K562 (cell line): ENCODE measurements around the gene TANGO6. TPM values are rescaled to one million over a fixed set of nuclear protein-coding genes. Genes with fewer than 3 reads are reported as not detected.

Experiments
- ATAC-seq: fragments of 200-7000 bp; cut with Tn5 transposase; 3 replicates; pipeline ENCODE4 v1.9.1; 2020; ENCODE audit warnings: moderate library complexity
- BruUV-seq: library from RNA; stranded (reverse); fragments of 400-500 nt; replicated peaks from 2 replicates; lab custom pipeline; 2021; lab: Mats Ljungman, UMichigan
- CTCF ChIA-PET: fragments of 300-600 bp; formaldehyde crosslinking; extraction: SDS; loops from one replicate; lab custom pipeline; 2021; ENCODE audit warnings: low intra/inter-chr PET ratio; lab: Yijun Ruan, JAX
- POLR2A ChIA-PET: fragments of 300-600, 350-650 bp; sonication (Branson Sonifier 250); formaldehyde crosslinking; extraction: SDS; loops from one replicate; lab custom pipeline; 2021; ENCODE audit warnings: antibody characterized with exemption, inconsistent platforms; lab: Yijun Ruan, JAX
- DNase-seq, 4 experiments: peaks; one replicate each; pipeline versions ENCODE4 v3.0.0 to v3.0.0-alpha.2; 2011 to 2018; ENCODE audit warnings: low spot score in 3 of 4, mixed read lengths in 3 of 4; ENCODE audit errors: extremely low read depth in 1 of 4
- FAIRE-seq: peaks from 2 replicates; lab custom pipeline; 2011; peaks lifted over from hg19 to GRCh38; lab: Jason Lieb, UNC
- H2AFZ ChIP-seq: 2 replicates; pipeline ENCODE4 v1.6.0; 2011; ENCODE audit warnings: low read depth, low read length, control low read depth, inconsistent platforms
- H3K27ac ChIP-seq: fragments of 200-600 bp; 3 replicates; pipeline ENCODE4 v1.8.0; 2011; ENCODE audit warnings: low read depth, mild to moderate bottlenecking, control low read depth, inconsistent platforms, low read length, moderate library complexity, mixed read lengths; ENCODE audit errors: extremely low read depth
- H3K27me3 ChIP-seq, 2 experiments: fragments of 300-600 bp in 1 of 2; 2 replicates in 1 of 2; 3 replicates in 1 of 2; pipeline versions ENCODE4 v1.6.0 to v1.8.0; 2011; ENCODE audit warnings: inconsistent platforms in 2 of 2, low read length in 2 of 2, mild to moderate bottlenecking in 1 of 2, mixed read lengths in 1 of 2, moderate library complexity in 1 of 2; ENCODE audit not compliant: control insufficient read depth in 2 of 2, insufficient read depth in 2 of 2
- H3K36me3 ChIP-seq: fragments of 300-600 bp; 3 replicates; pipeline ENCODE4 v1.8.0; 2011; ENCODE audit warnings: mild to moderate bottlenecking, low read length, inconsistent platforms; ENCODE audit not compliant: control insufficient read depth, insufficient read depth
- H3K4me1 ChIP-seq, 2 experiments: fragments of 200-600 bp in 1 of 2; replicated peaks in 1 of 2; 2 replicates in 1 of 2; 3 replicates in 1 of 2; pipeline versions ENCODE4 v1.5.1 to v1.8.0; 2011; ENCODE audit warnings: inconsistent platforms in 2 of 2, low read length in 2 of 2, mild to moderate bottlenecking in 1 of 2, mixed read lengths in 1 of 2, moderate library complexity in 1 of 2; ENCODE audit not compliant: control insufficient read depth in 2 of 2, insufficient read depth in 2 of 2
- H3K4me2 ChIP-seq: 2 replicates; pipeline ENCODE4 v1.6.1; 2011; ENCODE audit warnings: low read length, control low read depth, inconsistent platforms, mixed read lengths; ENCODE audit not compliant: insufficient read depth
- H3K4me3 ChIP-seq: fragments of 200-600 bp; sonication (generic), shearing (Covaris generic); 2 replicates; pipeline ENCODE4 v1.5.1; 2016; ENCODE audit warnings: control low read depth, inconsistent platforms
- H3K79me2 ChIP-seq: fragments of 200-600 bp; 3 replicates; pipeline ENCODE4 v1.8.0; 2011; ENCODE audit warnings: low read length, inconsistent platforms; ENCODE audit not compliant: control insufficient read depth, insufficient read depth
- H3K9ac ChIP-seq, 2 experiments: 2 replicates each; pipeline versions ENCODE4 v1.6.0 to v1.6.1; 2011; ENCODE audit warnings: low read depth in 2 of 2, low read length in 2 of 2, control low read depth in 1 of 2, inconsistent platforms in 1 of 2, mild to moderate bottlenecking in 1 of 2, mixed read lengths in 1 of 2; ENCODE audit not compliant: insufficient read depth in 1 of 2
- H3K9me1 ChIP-seq: one replicate; pipeline ENCODE4 v1.6.0; 2011; ENCODE audit warnings: inconsistent platforms, mild to moderate bottlenecking, low read length, moderate library complexity; ENCODE audit not compliant: control insufficient read depth, insufficient read depth
- H3K9me3 ChIP-seq: replicated peaks from 2 replicates; pipeline ENCODE4 v1.5.1; 2011; ENCODE audit warnings: low read depth, low read length, inconsistent platforms; ENCODE audit not compliant: control insufficient read depth, insufficient read depth
- H4K20me1 ChIP-seq: replicated peaks from 2 replicates; pipeline ENCODE4 v1.6.1; 2011; ENCODE audit warnings: low read length, inconsistent platforms, mixed read lengths; ENCODE audit not compliant: control insufficient read depth, insufficient read depth
- CREB5 ChIP-seq: fragments of 250-450 bp; sonication (Bioruptor Pico); IDR thresholded peaks from 2 replicates; pipeline ENCODE4 v1.5.0; 2020; ENCODE audit warnings: mild to moderate bottlenecking
- DIDO1 ChIP-seq: fragments of 450-650 bp; IDR thresholded peaks from 2 replicates; pipeline ENCODE4 v1.6.1; 2016; ENCODE audit warnings: low read depth, missing biosample characterization, missing genetic modification characterization
- HNRNPK ChIP-seq: fragments of 200-400 bp; formaldehyde crosslinking; IDR thresholded peaks from one replicate; pipeline ENCODE4 v1.6.1; 2018; ENCODE audit warnings: mild to moderate bottlenecking, low read depth, low read length; ENCODE audit not compliant: poor library complexity, severe bottlenecking
- POLR2A ChIP-seq: fragments of 450-650 bp; conservative IDR thresholded peaks from 2 replicates; pipeline ENCODE4 v1.6.1; 2016
- RUNX1 ChIP-seq: sonication (generic); IDR thresholded peaks from 2 replicates; pipeline ENCODE4 v1.6.1; 2016; ENCODE audit warnings: antibody characterized with exemption, low read depth
- SFPQ ChIP-seq: fragments of 200-400 bp; formaldehyde crosslinking; IDR thresholded peaks from 2 replicates; pipeline ENCODE4 v1.6.1; 2017; ENCODE audit warnings: mild to moderate bottlenecking, low read depth, low read length, moderate library complexity
- TBP ChIP-seq: optimal IDR thresholded peaks from 2 replicates; pipeline ENCODE3; 2011; ENCODE audit warnings: low read depth, low read length, improper control_type of control experiment
- TCF15 ChIP-seq: fragments of 250-450 bp; sonication (Bioruptor Pico); IDR thresholded peaks from 2 replicates; pipeline ENCODE4 v1.8.0; 2022; ENCODE audit warnings: moderate library complexity, mild to moderate bottlenecking, inconsistent platforms
- ZNF217 ChIP-seq: sonication (generic); formaldehyde crosslinking; IDR thresholded peaks from 2 replicates; pipeline ENCODE4 v1.8.0; 2022; ENCODE audit warnings: mild to moderate bottlenecking, missing genetic modification reagents
- ZNF444 ChIP-seq: fragments of 250-450 bp; sonication (Bioruptor Pico); IDR thresholded peaks from 2 replicates; pipeline ENCODE4 v1.4.0; 2020; ENCODE audit warnings: mild to moderate bottlenecking, moderate library complexity
- WGBS: fragments of 100-300 bp; shearing (Covaris generic); methylation state at CpG from one replicate; pipeline ENCODE4 v1.1.6; 2016; ENCODE audit warnings: low coverage, mixed read lengths; ENCODE audit not compliant: insufficient coverage; ENCODE audit errors: missing lambda C conversion rate; 5-methylcytosine and 5-hydroxymethylcytosine counted together
- in situ Hi-C: fragments of 300-500 bp; cut with MboI; formaldehyde crosslinking; loops from 4 replicates; pipeline ENCODE4 v1.15.0; 2018; ENCODE audit warnings: inconsistent platforms, mixed read lengths
- intact Hi-C: fragments of 100-400 bp; cut with micrococcal nuclease; formaldehyde crosslinking; loops from 2 replicates; pipeline ENCODE4 v1.14.2; 2022
- polyA plus RNA-seq, 8 experiments: library from polyadenylated mRNA; depleted of rRNA in 4 of 8; stranded (reverse) in 5 of 8; unstranded in 3 of 8; fragments of >200 nt; fragmentation: Nextera tagmentation in 2 of 8; fragmentation: Illumina TruSeq in 1 of 8; extraction: Ambion mirVana in 2 of 8; extraction: Trizol in 1 of 8; gene quantifications; 2 replicates each; pipeline versions ENCODE4 v1.2.1 to v1.2.3, GENCODE V29; 2011 to 2014; ENCODE audit warnings: inconsistent platforms in 1 of 8, missing spikeins in 1 of 8
- total RNA-seq, 7 experiments: library from RNA; depleted of rRNA in 6 of 7; stranded (reverse); fragments of >200 nt in 6 of 7; fragmentation: Illumina TruSeq in 2 of 7; extraction: Trizol in 2 of 7; gene quantifications; 2 replicates each; pipeline versions ENCODE4 v1.2.1 to v1.2.3, GENCODE V29; 2011 to 2021; ENCODE audit warnings: low replicate concordance in 1 of 7

The TANGO6 gene
- total and polyA plus RNA-seq, 9 of the 15 experiments (the other 6 are each of a cell fraction or from before 2014, with no cell fraction given) = 1.6 to 15.2 (median 9.6) TPM

GRCh38 chr16:68834550-68834949 lies 8.8 kb upstream of the TANGO6 start (continued):
- TF ChIP-seq TBP = no peak

- ChIA-PET CTCF (no interaction called here), POLR2A (interaction anchor here (0.6 kb wide), 1 partner anchor 47 kb away, joined by 3 read pairs; no protein-coding TSS in a partner anchor)
- WGBS = 7% methylated on average over 5 of the region's 5 CpGs
- peaks cover 8 to 13% of the 10 kb centered on the region in 2 experiments for H3K27me3 ChIP-seq
- H3K36me3 ChIP-seq = no peaks in the 10 kb centered on the region
- no peak overlapping the region for H3K4me2 ChIP-seq
- no peaks in the 10 kb centered on the region; the same call in 1 of the 2 replicates for H3K9me3 ChIP-seq
- no peaks in the 10 kb centered on the region for H4K20me1 ChIP-seq
- in situ Hi-C loops = no loop called here
- DNase-seq = no peak
- H3K9me1 ChIP-seq = no peaks in the 10 kb centered on the region
- no peak overlapping the region for H3K9ac ChIP-seq
- intact Hi-C loops = no loop called here
- H3K4me1 ChIP-seq = peaks cover 0 to 3% of the 10 kb centered on the region in 2 experiments; a peak in 1 of 5 replicates
- FAIRE-seq = no peak
- TF ChIP-seq DIDO1 (tag) = no peak
- no peak for TF ChIP-seq RUNX1
- TF ChIP-seq POLR2A = no peak
- TF ChIP-seq TCF15 = no peak
- no peak for TF ChIP-seq HNRNPK
- no peak for TF ChIP-seq SFPQ
- no peak for TF ChIP-seq ZNF444 (CRISPR knock-in tag)
- TF ChIP-seq ZNF217 (CRISPR knock-in tag) = no peak
- TF ChIP-seq CREB5 (CRISPR knock-in tag) = no peak
- ATAC-seq = no peak
- H3K79me2 ChIP-seq = no peaks in the 10 kb centered on the region
- no TSS peak for BruUV-seq
- H3K27ac ChIP-seq = no peak overlapping the region
- H2AFZ ChIP-seq = no peak overlapping the region
- H3K4me3 ChIP-seq = no peak overlapping the region
These were observed 7.4 kb upstream of the TANGO6 start for GRCh38 chr16:68835970-68836369.
